DLD1 (cell line): Measurements from ENCODE around the gene CHRNA4.
"Not testable (repeated sequence)": the region's sequence is repeated elsewhere in the genome, so short reads cannot be mapped to it uniquely, and the experiment has no call there.

Experiments
- in situ Hi-C: cut with HindIII; loops from 2 replicates; pipeline ENCODE4 v1.10.0; 2017; ENCODE audit warnings: low sequenced_read_pairs

Gene CHRNA4

GRCh38 chr20:63314566-63315239 is 46.4 kb downstream of the CHRNA4 start:
- in situ Hi-C loops, result no loop called here

GRCh38 chr20:63314015-63314471 is 47.1 kb downstream of the CHRNA4 start:
- in situ Hi-C loops, result no loop called here

DNA sequence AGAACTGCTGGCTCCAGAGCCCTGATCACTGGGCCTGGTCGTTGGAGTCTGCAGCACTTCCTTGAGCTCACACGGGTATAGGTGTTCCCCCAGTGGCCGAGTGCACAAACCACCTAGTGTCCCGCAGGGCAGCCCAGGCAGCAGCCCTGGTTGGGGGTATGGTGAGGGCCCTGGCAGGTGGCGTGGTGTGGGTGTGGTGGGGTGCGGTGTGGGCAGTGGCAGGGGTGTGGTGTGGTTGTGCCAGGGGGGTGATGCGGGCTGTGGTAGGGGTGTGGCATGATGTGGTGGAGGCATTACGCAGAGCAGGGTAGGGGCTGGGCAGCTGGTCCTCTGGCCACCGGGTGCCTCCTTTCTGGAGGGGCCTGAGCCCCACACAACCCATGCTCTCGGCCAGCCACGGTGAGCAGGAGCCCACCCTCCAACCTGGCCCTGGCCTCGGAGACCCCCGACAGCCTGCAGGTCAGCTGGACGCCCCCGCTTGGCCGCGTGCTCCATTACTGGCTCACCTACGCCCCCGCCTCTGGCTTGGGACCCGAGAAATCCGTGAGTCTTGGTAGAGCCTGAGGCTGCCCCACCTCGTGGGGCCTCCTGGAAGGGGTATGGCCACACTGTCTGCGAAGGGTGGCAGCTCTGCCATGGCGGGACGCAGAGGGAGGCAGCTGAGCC is 47.7 kb downstream of the CHRNA4 start:
- in situ Hi-C loops, result no loop called here

DNA sequence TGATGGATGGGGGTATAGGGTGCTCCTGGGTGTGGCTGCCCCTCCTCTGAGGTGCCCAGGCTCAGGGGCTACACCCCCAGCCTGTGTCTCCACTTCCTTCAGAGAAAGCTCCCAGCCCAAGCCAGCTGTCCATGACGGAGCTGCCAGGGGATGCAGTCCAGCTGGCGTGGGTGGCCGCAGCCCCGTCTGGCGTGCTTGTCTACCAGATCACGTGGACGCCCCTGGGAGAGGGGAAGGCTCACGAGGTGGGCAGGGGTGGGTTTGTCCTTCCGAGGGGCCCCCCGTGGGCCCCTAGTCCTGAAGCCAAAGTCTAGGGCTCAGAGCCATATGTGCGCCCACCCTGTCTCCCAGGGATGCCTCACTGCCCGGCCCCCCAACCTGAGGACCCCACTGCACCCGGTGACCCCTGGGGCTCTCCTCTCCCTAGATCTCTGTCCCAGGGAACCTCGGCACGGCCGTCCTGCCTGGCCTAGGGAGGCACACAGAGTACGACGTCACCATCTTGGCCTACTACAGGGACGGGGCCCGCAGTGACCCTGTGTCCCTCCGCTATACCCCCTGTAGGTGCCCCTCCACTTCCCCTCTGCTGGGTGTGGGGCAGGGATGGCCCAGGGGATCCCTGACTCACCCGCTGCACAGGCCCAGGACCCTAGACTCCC is 48.3 kb downstream of the CHRNA4 start:
- in situ Hi-C loops, result no loop called here

- in situ Hi-C loops, result no loop called here
Observed at GRCh38 chr20:63312273-63312672, 48.9 kb downstream of the CHRNA4 start.

- in situ Hi-C loops, result no loop called here
Observed at GRCh38 chr20:63311833-63312243, 49.3 kb downstream of the CHRNA4 start.

GRCh38 chr20:63311186-63311832 is 49.8 kb downstream of the CHRNA4 start:
- in situ Hi-C loops, result no loop called here

GRCh38 chr20:63310265-63310991 is 50.7 kb downstream of the CHRNA4 start:
- in situ Hi-C loops, result no loop called here

DNA sequence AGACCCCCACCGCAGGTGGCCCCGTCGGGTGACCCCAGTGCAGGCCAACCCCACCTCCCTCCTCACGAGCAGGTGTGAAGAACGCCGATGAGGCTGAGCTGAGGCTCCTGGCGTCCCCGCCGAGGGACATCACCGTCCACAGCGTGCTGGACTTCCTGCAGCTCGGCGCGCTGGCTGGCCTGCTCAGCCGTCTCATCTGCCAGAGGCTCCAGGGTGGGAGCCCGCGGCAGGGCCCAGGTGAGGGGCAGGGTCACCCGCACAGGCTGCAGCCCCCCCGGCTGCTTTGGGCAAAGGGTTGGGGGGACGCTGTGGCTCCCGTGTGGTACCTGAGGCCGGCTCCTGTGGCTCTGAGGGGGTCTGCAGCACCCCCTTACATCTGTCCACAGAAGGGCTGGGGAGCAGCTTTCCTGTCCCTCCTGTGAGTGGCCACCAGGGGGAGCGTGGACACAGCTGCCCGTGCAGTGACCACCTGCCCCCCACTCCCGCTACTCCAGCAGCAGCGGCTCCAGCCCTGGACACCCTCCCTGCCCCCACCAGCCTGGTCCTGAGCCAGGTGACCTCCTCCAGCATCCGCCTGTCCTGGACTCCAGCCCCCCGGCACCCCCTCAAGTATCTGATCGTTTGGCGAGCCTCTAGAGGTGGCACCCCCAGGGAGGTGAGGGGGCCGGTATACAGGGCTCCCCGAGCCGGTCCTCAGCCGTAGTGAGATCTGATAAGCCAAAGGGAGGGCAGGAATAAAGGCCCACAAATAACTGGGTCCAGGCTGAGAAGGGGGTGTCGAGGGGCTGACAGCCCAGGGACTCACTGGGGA is 51.7 kb downstream of the CHRNA4 start:
- in situ Hi-C loops, result no loop called here

- in situ Hi-C loops, result no loop called here
Observed at GRCh38 chr20:63308218-63308911, 52.8 kb downstream of the CHRNA4 start.

GRCh38 chr20:63307538-63308217 is 53.5 kb downstream of the CHRNA4 start:
- in situ Hi-C loops, result no loop called here

- in situ Hi-C loops, result no loop called here
Observed at GRCh38 chr20:63306673-63307537, 54.2 kb downstream of the CHRNA4 start.

GRCh38 chr20:63305933-63306672 is 55.0 kb downstream of the CHRNA4 start:
- in situ Hi-C loops, result not testable (repeated sequence)

DNA sequence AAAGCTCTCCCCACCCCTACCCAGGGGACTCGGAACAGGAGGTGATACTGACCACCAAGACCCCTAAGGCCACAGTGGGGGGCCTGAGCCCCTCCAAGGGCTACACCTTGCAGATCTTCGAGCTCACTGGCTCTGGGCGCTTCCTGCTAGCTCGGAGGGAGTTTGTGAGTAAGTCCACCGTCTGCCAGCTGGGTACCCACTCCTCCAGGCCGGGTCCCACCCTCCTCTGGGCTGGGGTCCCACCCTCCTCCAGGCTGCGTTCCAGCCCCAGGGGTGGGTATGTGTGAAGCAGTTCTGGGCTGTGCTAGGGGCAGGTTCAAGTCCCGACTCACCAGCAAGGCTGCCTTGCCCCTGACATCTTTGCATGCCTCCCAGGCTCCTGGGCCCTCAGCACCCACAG is 55.8 kb downstream of the CHRNA4 start:
- in situ Hi-C loops, result no loop called here

GRCh38 chr20:63303095-63303666 is 58.0 kb downstream of the CHRNA4 start:
- in situ Hi-C loops, result no loop called here

- in situ Hi-C loops, result no loop called here
Observed at GRCh38 chr20:63301671-63302070, 59.5 kb downstream of the CHRNA4 start.
